Stomach smooth muscle (tissue), 2 donors: ENCODE data around the gene POLD1.

ENCODE experiments used
- H3K27ac ChIP-seq: one replicate; pipeline ENCODE4 v1.7.0; 2013; ENCODE audit warnings: mild to moderate bottlenecking, low read length, inconsistent platforms
- H3K27me3 ChIP-seq, 2 donors: one replicate each; pipeline ENCODE4 v1.7.0; 2013; ENCODE audit warnings: low read length in 2 of 2; ENCODE audit not compliant: insufficient read depth in 2 of 2, control insufficient read depth in 1 of 2
- H3K36me3 ChIP-seq, 2 donors: one replicate each; pipeline ENCODE4 v1.7.0; 2013; ENCODE audit warnings: low read length in 2 of 2; ENCODE audit not compliant: control insufficient read depth in 2 of 2, insufficient read depth in 2 of 2
- H3K4me1 ChIP-seq: one replicate; pipeline ENCODE4 v1.7.0; 2013; ENCODE audit warnings: low read length; ENCODE audit not compliant: control insufficient read depth, insufficient read depth
- H3K4me3 ChIP-seq, 2 donors: one replicate each; pipeline ENCODE4 v1.7.0; 2013; ENCODE audit warnings: low read length in 2 of 2
- H3K9ac ChIP-seq, 2 donors: one replicate each; pipeline ENCODE4 v1.7.0; 2013; ENCODE audit warnings: low read length in 2 of 2, mild to moderate bottlenecking in 1 of 2
- H3K9me3 ChIP-seq, 2 donors: one replicate each; pipeline ENCODE4 v1.7.0; 2013; ENCODE audit warnings: low read length in 2 of 2; ENCODE audit not compliant: control insufficient read depth in 2 of 2
- donor health status: healthy.
- donor health status: Pancreatic carcinoma.

Gene POLD1

GRCh38 chr19:50356691-50357177 is 27.4 kb upstream of the POLD1 start:
- Histone ChIP-seq H3K4me3 (peak overlapping the region in 1 of 2 donors; percentile 77), H3K4me1 (peaks cover 8% of the 10 kb centered on the region), H3K27me3 (peaks cover 0 to 3% of the 10 kb centered on the region in 2 donors), H3K9me3 (no peaks in the 10 kb centered on the region), H3K36me3 (no peaks in the 10 kb centered on the region), H3K27ac (no peak overlapping the region), H3K9ac (no peak overlapping the region)

GRCh38 chr19:50357178-50358100 is 26.7 kb upstream of the POLD1 start:
- Histone ChIP-seq H3K27ac (peak overlapping the region; percentile 71), H3K4me3 (peak overlapping the region; percentile 77 to 94), H3K9ac (peak overlapping the region; percentile 82 to 84), H3K9me3 (no peaks in the 10 kb centered on the region), H3K4me1 (peaks cover 8% of the 10 kb centered on the region), H3K36me3 (no peaks in the 10 kb centered on the region), H3K27me3 (peaks cover 0 to 3% of the 10 kb centered on the region in 2 donors)

- Histone ChIP-seq H3K9ac (peak overlapping the region; percentile 46 to 69), H3K4me3 (peak overlapping the region; percentile 62 to 77), H3K36me3 (no peaks in the 10 kb centered on the region), H3K9me3 (no peaks in the 10 kb centered on the region), H3K4me1 (peaks cover 8% of the 10 kb centered on the region), H3K27ac (no peak overlapping the region), H3K27me3 (peaks cover 0 to 3% of the 10 kb centered on the region in 2 donors)
Measured at GRCh38 chr19:50358483-50359327, 25.4 kb upstream of the POLD1 start.

GRCh38 chr19:50359328-50359818 is 24.8 kb upstream of the POLD1 start:
- Histone ChIP-seq H3K9me3 (no peaks in the 10 kb centered on the region), H3K36me3 (no peaks in the 10 kb centered on the region), H3K4me3 (no peak overlapping the region), H3K9ac (no peak overlapping the region), H3K27me3 (peaks cover 0 to 3% of the 10 kb centered on the region in 2 donors), H3K27ac (no peak overlapping the region), H3K4me1 (peaks cover 8% of the 10 kb centered on the region)

GRCh38 chr19:50361290-50362029 is 22.7 kb upstream of the POLD1 start:
- Histone ChIP-seq H3K27me3 (peaks cover 0 to 3% of the 10 kb centered on the region in 2 donors), H3K9ac (no peak overlapping the region), H3K36me3 (no peaks in the 10 kb centered on the region), H3K4me1 (peaks cover 8% of the 10 kb centered on the region), H3K4me3 (no peak overlapping the region), H3K9me3 (no peaks in the 10 kb centered on the region), H3K27ac (no peak overlapping the region)

GRCh38 chr19:50362030-50362412 is 22.1 kb upstream of the POLD1 start:
- Histone ChIP-seq H3K27me3 (peaks cover 0 to 3% of the 10 kb centered on the region in 2 donors), H3K27ac (no peak overlapping the region), H3K9me3 (no peaks in the 10 kb centered on the region), H3K4me3 (no peak overlapping the region), H3K9ac (no peak overlapping the region), H3K4me1 (peaks cover 8% of the 10 kb centered on the region), H3K36me3 (no peaks in the 10 kb centered on the region)

- no peaks in the 10 kb centered on the region for H3K36me3 ChIP-seq
- peaks cover 2% of the 10 kb centered on the region for H3K4me1 ChIP-seq
- H3K9me3 ChIP-seq = no peaks in the 10 kb centered on the region
- no peak overlapping the region for H3K4me3 ChIP-seq
- H3K27ac ChIP-seq = no peak overlapping the region
- H3K9ac ChIP-seq = no peak overlapping the region
- peaks cover 0 to 3% of the 10 kb centered on the region in 2 donors for H3K27me3 ChIP-seq
Measured at GRCh38 chr19:50362656-50363424, 21.3 kb upstream of the POLD1 start.

- Histone ChIP-seq H3K4me1 (peaks cover 2% of the 10 kb centered on the region), H3K9ac (no peak within 1 kb of the TSS), H3K4me3 (no peak within 1 kb of the TSS), H3K27ac (no peak within 1 kb of the TSS), H3K9me3 (no peaks in the 10 kb centered on the region), H3K36me3 (no peaks in the 10 kb centered on the region), H3K27me3 (no peaks in the 10 kb centered on the region)
Measured at GRCh38 chr19:50365434-50366306, 18.5 kb upstream of the POLD1 start, which contains the start of gene NAPSA. TSS of gene NAPSA (minus strand) at chr19:50365639. CDS start at chr19:50365621, 18 bp downstream.
